AG20443 (cell line): ENCODE data around the gene ATXN3.
A peak's percentile ranks its signal among the peaks of the same experiment; 100 is the strongest.

Experiments
- DNase-seq: peaks from one replicate; pipeline ENCODE4 v3.0.0; 2012; ENCODE audit warnings: low spot score, mixed read lengths

The ATXN3 gene

GRCh38 chr14:92106143-92106926 is at the start of gene ATXN3:
ATXN3 (minus strand) TSS chr14:92106582; CDS start chr14:92106552, 30 bp downstream.
- peak; percentile 99 for DNase-seq

DNA sequence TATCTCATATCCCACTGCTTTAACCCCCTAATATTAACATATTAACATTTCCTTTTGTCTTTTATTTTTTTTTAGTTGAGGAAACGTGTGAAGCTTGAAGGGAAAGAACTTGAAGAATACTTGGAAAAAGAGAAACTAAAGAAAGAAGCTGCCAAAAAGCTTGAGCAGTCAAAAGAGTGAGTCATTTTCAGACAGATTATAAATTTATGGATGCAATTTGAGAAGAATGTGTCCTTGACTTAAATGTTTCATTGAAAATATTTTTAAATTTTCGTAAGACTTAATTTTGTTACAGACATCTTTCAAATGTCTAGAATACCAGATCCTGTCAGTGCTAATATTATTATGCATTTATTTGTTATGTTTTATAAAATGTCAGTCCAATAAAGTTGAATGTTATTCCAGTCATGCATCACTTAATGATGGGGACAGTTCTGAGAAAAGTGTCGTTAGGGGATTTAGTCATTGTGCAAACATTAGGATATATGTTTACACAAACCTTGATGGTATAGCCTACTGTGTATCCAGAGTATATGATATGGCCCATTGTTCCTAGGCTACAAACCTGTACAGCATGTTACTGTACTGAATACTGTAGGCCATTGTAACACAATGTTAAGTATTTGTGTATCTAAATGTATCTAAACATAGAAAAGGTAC is 48.0 kb upstream of the ATXN3 start:
- peak; percentile 21 for DNase-seq

DNA sequence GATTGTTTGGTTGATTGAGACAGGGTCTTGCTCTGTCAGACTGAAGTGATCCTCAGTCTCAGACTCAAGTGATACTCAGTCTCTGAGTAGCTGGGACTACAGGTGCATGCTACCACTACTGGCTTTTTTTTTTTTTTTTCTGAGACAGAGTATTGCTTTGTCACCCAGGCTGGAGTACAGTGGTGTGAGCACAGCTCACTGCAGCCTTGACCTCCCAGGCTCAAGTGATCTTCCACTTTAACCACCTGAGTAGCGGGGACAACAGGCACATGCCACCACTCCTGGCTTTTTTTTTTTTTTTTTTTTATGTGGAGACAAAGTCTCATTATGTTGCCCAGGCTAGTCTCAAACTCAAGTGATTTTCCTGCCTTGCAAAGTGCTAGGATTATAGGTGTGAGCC is 47.2 kb upstream of the ATXN3 start:
- no peak for DNase-seq

GRCh38 chr14:92144708-92145107 is 38.3 kb upstream of the ATXN3 start:
- no peak for DNase-seq

GRCh38 chr14:92143962-92144361 is 37.6 kb upstream of the ATXN3 start:
- DNase-seq = no peak

DNA sequence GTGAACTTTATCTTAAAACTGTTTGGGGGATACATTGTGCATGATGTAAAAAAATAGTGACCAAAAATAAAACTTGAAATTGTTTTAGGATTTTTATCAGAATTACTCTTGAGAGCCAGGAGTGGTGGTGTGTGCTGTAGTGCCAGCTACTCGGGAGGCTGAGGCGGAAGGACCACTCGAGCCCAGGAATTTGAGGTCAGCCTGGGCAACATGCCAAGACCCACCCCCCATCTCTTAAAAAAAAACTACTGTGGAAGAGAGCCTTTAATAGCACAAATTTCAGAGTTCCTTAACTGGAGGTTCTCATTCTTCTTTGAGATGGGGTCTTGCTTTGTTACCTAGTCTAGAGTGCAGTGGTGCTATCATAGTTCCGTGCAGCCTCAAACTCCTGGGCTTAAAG is 36.9 kb upstream of the ATXN3 start:
- DNase-seq = no peak

DNA sequence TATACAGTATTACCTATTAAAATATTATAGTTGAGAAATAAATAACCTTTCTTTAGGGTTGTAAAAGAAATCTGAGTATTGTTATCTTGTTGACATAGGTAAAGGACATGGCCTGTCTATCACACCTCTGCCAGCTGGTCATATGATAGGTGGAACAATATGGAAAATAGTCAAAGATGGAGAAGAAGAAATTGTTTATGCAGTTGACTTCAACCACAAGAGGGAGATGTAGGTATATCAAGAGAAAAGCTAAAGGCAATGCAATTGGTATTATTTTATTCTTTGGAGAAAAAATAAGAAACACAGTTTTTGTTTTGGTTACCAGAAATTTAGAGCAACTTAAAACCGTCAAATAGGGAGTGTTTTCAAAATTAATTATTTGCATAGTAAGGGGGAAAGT is 28.9 kb upstream of the ATXN3 start:
- peak; percentile 31 for DNase-seq

DNA sequence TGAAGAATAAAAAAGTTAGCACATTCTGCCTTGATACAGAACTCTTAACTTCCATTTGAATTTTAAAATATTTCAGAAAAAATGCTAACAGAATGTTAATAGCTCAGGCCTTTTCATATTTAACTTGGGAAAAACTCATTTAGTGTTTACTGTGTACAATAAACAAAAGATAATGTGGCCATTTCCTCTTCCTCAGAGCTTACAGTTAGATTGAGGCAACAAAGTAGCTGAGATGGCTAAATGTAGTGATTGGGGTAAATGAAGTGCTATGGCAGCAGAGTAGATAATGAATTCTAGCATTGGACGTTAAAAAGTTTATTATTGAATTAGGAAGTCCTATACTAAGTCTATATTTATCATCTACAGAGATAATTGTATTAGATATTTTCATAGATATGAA is 28.1 kb upstream of the ATXN3 start:
- no peak for DNase-seq

GRCh38 chr14:92122761-92123160 is 16.4 kb upstream of the ATXN3 start:
- peak; percentile 21 for DNase-seq

DNA sequence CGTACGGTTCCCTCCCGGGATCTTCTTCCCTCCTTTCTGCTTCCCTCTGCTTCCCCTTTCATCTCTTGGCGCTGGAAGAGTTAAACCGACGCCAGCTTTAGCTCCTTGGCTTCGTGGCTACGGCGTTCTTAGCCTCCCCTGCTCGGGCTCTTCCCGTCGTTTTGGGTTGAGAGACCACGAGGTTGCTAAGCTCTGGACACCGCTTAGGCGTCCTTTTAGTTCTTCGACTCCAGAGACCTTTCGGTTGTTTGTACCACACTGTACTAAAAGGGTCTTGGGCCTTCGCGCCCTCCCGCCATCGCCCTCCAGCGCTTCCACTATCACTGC is 15.9 kb upstream of the ATXN3 start:
- DNase-seq = peak; percentile 33

DNA sequence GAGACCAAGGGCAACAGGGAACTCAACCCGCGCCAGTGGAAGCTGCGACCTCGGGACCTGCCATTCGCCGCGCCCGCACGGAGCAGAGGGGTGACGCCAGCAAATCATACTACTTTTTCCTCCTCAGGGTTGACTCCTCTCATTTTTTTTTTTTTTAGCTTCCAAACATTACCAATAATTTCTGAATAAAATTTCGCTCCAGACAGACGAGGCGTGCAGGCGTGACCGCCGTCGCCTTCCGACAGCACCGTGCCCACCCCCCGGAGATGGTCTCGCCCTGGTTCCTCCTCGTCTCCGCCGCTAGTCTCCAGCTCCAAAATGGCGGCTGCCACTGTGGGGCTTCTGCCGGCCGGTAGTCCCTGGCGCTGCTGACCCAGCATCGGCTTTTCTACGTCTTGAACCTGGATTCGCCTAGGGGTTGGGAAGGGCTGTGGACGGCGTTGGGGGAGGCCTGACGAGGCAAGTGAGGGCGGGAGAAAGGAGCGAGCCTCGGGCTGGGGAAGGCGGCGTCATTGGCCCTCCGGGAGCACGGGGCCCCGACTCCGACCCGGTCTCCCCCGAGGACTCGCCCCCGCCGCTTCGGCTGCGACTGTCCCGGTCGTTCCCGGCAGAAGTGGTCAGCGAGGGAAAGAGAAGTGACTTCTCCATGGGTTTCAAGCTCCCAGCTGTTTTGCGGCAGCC is 15.4 kb upstream of the ATXN3 start, which contains the start of the genes CPSF2 and NDUFB1:
Gene CPSF2, plus strand, starts transcription at position 300 of the 681 bp plus-strand sequence. CDS start 9,016 bp downstream, outside the sequence.
Gene NDUFB1, minus strand, starts transcription at position 37 of the 681 bp plus-strand sequence. CDS start 4,069 bp downstream, outside the sequence.
- DNase-seq = peak; percentile 95

GRCh38 chr14:92121207-92121669 is 14.9 kb upstream of the ATXN3 start:
- peak; percentile 65 for DNase-seq

GRCh38 chr14:92109490-92109889 is 3.1 kb upstream of the ATXN3 start:
- no peak for DNase-seq

DNA sequence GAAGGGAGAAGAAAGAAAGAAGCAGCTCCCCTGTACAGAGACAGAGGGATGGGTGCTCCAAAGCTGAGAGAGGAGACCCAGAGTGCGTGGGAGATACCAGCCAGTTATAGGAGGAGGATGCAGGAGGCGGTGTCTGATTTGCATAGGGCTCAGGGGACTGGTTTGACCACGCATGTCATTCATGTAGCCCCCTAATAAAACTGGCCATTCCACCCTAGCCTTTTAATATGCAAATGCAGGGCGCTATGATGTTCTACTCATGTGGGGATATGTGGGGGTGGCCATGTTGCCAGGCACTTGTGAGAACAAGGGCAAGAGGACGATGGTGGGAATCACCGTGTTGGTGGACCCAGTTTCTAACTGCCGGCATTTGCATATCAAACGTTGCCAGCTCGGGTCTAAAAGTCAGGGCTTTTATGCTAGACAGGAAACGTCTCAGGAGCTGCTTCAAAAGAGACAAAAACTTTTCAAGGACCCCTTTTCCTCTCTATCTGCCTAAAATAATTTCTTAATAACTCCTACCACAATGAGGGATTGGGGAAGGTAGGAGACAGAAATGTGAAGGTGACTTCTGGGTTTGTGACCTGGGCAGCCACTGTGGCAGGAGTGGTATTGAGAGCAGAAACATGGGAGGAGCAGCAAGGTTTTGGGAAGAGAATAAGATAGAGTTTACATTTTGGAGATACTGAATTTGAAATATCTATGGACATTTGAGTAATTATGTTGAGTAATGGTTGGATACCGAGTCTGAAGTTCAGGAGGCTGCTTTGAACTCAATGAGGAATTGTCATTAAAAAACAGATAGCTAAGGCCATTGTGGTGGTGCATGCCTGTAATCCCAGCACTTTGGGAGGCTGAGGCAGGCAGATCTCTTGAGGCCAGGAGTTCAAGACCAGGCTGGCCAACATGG is 2.2 kb upstream of the ATXN3 start:
- DNase-seq = no peak

GRCh38 chr14:92105893-92106142 is 564 bp downstream of the ATXN3 start:
- no peak for DNase-seq

GRCh38 chr14:92105073-92105892 is 1.1 kb downstream of the ATXN3 start:
- DNase-seq = peak; percentile 47

- no peak for DNase-seq
Measured at GRCh38 chr14:92103363-92103989, 2.9 kb downstream of the ATXN3 start.

DNA sequence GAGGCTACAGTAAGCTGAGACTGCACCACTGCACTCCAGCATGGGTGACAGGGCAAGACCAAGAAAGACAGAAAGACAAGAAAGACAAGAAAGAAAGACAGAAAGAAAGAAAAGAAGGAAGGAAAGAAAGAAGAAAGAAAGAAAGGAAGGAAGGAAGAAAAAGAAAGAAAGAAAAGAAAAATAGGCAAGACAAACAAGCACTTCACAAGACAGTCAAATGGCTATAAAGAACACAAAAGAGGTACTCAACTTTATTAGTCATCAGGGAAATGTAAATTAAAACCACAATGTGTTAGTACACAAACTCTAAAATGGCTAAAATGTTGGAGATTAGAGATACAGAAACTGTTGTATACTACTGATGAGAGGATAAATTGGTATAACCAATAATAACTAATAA is 6.6 kb downstream of the ATXN3 start:
- no peak for DNase-seq

GRCh38 chr14:92093320-92093719 is 13.1 kb downstream of the ATXN3 start:
- DNase-seq = peak; percentile 14

GRCh38 chr14:92088494-92088893 is 17.9 kb downstream of the ATXN3 start:
- no peak for DNase-seq

DNA sequence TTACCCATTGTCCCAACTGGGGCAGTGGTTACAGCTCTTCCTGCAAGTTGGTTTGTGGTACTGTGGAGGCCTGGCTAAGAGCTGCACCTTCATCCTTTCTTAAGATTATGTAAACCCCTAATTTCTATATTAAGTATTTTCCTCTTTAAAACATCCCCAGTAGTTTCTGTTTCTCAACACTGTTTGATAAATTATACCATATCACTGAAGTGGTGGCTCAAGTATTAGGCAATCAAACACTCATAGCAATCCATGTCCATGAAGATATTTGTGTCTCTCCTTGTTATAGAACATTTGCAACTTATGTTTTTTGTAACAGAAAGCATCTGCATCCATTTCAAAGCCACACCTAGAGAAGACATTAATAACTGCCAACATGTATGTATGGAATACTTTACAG is 31.8 kb downstream of the ATXN3 start:
- DNase-seq = no peak
